K562 (cell line): ENCODE results near the gene LBHD2. TPM values are rescaled to one million over a fixed set of nuclear protein-coding genes. Genes with fewer than 3 reads are reported as not detected.

Experiments
- CAMTA2 ChIP-seq: fragments of 250-450 bp; sonication (Bioruptor Pico); conservative IDR thresholded peaks from 2 replicates; pipeline ENCODE4 v1.5.1; 2022
- KAT8 ChIP-seq: fragments of 450-650 bp; IDR thresholded peaks from 2 replicates; pipeline ENCODE4 v1.6.1; 2016; ENCODE audit warnings: low read depth, mild to moderate bottlenecking
- KLF6 ChIP-seq: fragments of 250-450 bp; sonication (Bioruptor Pico); IDR thresholded peaks from 2 replicates; pipeline ENCODE4 v1.4.0; 2020; ENCODE audit warnings: mild to moderate bottlenecking, moderate library complexity, borderline replicate concordance
- MCM2 ChIP-seq: fragments of 450-650 bp; IDR thresholded peaks from 2 replicates; pipeline ENCODE4 v1.6.1; 2017; ENCODE audit warnings: low read depth, mild to moderate bottlenecking
- NEUROD1 ChIP-seq: fragments of 150-350 bp; IDR thresholded peaks from 2 replicates; pipeline ENCODE4 v1.6.1; 2014; ENCODE audit warnings: borderline replicate concordance, low read length, low read depth; ENCODE audit not compliant: partially characterized antibody
- STAG1 ChIP-seq: sonication (generic); formaldehyde crosslinking; IDR thresholded peaks from 2 replicates; pipeline ENCODE4 v1.5.0; 2020; ENCODE audit warnings: missing genetic modification reagents, borderline replicate concordance
- ZNF232 ChIP-seq: sonication (generic); formaldehyde crosslinking; IDR thresholded peaks from 2 replicates; pipeline ENCODE4 v1.8.0; 2022; ENCODE audit warnings: mild to moderate bottlenecking, missing genetic modification reagents
- ZNF76 ChIP-seq: fragments of 250-450 bp; sonication (Bioruptor Pico); IDR thresholded peaks from 2 replicates; pipeline ENCODE4 v1.4.0; 2020; ENCODE audit warnings: mild to moderate bottlenecking, moderate library complexity, borderline replicate concordance
- polyA plus RNA-seq, 8 experiments: library from polyadenylated mRNA; depleted of rRNA in 4 of 8; stranded (reverse) in 5 of 8; unstranded in 3 of 8; fragments of >200 nt; fragmentation: Nextera tagmentation in 2 of 8; fragmentation: Illumina TruSeq in 1 of 8; extraction: Ambion mirVana in 2 of 8; extraction: Trizol in 1 of 8; gene quantifications; 2 replicates each; pipeline versions ENCODE4 v1.2.1 to v1.2.3, GENCODE V29; 2011 to 2014; ENCODE audit warnings: inconsistent platforms in 1 of 8, missing spikeins in 1 of 8
- total RNA-seq, 7 experiments: library from RNA; depleted of rRNA in 6 of 7; stranded (reverse); fragments of >200 nt in 6 of 7; fragmentation: Illumina TruSeq in 2 of 7; extraction: Trizol in 2 of 7; gene quantifications; 2 replicates each; pipeline versions ENCODE4 v1.2.1 to v1.2.3, GENCODE V29; 2011 to 2021; ENCODE audit warnings: low replicate concordance in 1 of 7
- TF ChIP-seq, protein P1 (sequence below): sonication (generic); formaldehyde crosslinking; IDR thresholded peaks from 2 replicates; pipeline ENCODE4 v1.8.1; 2023; ENCODE audit warnings: mild to moderate bottlenecking, missing genetic modification reagents
- TF ChIP-seq, protein P2 (sequence below): sonication (generic); formaldehyde crosslinking; IDR thresholded peaks from 2 replicates; pipeline ENCODE4 v1.8.0; 2022; ENCODE audit warnings: missing genetic modification reagents, mild to moderate bottlenecking, moderate library complexity, borderline replicate concordance
- TF ChIP-seq, protein P3 (sequence below): fragments of 450-650 bp; IDR thresholded peaks from 2 replicates; pipeline ENCODE4 v1.6.1; 2016; ENCODE audit warnings: missing biosample characterization, missing genetic modification characterization
- TF ChIP-seq, protein P4 (sequence below): fragments of 250-450 bp; sonication (Bioruptor Pico); IDR thresholded peaks from 2 replicates; pipeline ENCODE4 v1.5.0; 2021
- TF ChIP-seq, protein P5 (sequence below), 2 experiments: fragments of 450-650 bp; formaldehyde crosslinking in 1 of 2; IDR thresholded peaks; 2 replicates each; pipeline versions ENCODE4 v1.4.0 to v1.6.1; 2014 to 2020; ENCODE audit warnings: mild to moderate bottlenecking in 2 of 2, borderline replicate concordance in 1 of 2, low read depth in 1 of 2

Gene LBHD2
- total and polyA plus RNA-seq, 9 of the 15 experiments (the other 6 are each of a cell fraction or from before 2014, with no cell fraction given), result not detected

DNA sequence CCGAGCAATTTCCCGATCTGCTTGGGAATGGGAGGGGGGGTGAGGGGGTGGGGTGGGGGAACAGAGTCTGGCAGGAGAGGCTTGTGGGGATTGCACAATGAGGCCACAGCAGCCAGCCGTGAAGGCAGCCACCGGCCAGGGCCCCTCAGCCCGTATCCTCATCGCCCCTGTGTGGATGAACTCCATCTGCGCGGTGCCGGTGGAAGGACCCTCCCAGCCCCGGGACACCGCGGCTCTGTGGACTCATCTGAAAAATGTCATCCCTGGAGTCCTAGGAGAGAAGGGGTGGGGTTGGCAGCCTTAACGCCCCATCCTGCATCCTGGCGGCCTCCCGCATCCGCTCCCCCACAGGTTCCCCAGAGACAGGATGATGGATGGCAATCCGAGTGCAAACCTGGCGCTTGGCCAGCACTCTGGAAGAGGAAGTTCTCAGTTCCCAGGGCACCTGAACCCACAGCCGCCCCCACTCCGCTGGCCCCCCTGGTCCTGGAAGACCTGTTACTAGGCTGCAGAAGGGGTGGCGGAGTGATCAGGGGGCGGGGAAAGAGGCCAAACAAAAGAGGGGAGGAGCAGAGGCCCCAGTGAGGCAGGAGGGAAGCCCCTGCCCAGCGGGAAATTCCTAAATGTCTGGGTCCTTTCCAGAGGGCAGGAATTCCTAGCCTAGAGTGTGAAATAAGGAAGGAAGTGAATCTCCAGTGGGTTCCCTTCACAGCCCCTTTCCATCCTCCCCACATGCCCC is 38.0 kb downstream of the LBHD2 start (continued):
- TF ChIP-seq STAG1 (CRISPR knock-in tag) (no peak), NEUROD1 (no peak), ZNF232 (CRISPR knock-in tag) (no peak), ZNF76 (CRISPR knock-in tag) (no peak), MCM2 (no peak), KLF6 (CRISPR knock-in tag) (no peak), CAMTA2 (no peak), KAT8 (no peak)
- TF ChIP-seq, protein P1, sequence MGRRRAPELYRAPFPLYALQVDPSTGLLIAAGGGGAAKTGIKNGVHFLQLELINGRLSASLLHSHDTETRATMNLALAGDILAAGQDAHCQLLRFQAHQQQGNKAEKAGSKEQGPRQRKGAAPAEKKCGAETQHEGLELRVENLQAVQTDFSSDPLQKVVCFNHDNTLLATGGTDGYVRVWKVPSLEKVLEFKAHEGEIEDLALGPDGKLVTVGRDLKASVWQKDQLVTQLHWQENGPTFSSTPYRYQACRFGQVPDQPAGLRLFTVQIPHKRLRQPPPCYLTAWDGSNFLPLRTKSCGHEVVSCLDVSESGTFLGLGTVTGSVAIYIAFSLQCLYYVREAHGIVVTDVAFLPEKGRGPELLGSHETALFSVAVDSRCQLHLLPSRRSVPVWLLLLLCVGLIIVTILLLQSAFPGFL (CRISPR knock-in tag), result no peak
- TF ChIP-seq, protein P2, sequence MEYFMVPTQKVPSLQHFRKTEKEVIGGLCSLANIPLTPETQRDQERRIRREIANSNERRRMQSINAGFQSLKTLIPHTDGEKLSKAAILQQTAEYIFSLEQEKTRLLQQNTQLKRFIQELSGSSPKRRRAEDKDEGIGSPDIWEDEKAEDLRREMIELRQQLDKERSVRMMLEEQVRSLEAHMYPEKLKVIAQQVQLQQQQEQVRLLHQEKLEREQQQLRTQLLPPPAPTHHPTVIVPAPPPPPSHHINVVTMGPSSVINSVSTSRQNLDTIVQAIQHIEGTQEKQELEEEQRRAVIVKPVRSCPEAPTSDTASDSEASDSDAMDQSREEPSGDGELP (CRISPR knock-in tag), result peak; percentile 58; the same call in 1 of the 2 replicates
- TF ChIP-seq, protein P3, sequence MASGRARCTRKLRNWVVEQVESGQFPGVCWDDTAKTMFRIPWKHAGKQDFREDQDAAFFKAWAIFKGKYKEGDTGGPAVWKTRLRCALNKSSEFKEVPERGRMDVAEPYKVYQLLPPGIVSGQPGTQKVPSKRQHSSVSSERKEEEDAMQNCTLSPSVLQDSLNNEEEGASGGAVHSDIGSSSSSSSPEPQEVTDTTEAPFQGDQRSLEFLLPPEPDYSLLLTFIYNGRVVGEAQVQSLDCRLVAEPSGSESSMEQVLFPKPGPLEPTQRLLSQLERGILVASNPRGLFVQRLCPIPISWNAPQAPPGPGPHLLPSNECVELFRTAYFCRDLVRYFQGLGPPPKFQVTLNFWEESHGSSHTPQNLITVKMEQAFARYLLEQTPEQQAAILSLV, result no peak
- TF ChIP-seq, protein P4, sequence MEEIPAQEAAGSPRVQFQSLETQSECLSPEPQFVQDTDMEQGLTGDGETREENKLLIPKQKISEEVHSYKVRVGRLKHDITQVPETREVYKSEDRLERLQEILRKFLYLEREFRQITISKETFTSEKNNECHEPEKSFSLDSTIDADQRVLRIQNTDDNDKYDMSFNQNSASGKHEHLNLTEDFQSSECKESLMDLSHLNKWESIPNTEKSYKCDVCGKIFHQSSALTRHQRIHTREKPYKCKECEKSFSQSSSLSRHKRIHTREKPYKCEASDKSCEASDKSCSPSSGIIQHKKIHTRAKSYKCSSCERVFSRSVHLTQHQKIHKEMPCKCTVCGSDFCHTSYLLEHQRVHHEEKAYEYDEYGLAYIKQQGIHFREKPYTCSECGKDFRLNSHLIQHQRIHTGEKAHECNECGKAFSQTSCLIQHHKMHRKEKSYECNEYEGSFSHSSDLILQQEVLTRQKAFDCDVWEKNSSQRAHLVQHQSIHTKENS, result no peak
- TF ChIP-seq, protein P5, sequence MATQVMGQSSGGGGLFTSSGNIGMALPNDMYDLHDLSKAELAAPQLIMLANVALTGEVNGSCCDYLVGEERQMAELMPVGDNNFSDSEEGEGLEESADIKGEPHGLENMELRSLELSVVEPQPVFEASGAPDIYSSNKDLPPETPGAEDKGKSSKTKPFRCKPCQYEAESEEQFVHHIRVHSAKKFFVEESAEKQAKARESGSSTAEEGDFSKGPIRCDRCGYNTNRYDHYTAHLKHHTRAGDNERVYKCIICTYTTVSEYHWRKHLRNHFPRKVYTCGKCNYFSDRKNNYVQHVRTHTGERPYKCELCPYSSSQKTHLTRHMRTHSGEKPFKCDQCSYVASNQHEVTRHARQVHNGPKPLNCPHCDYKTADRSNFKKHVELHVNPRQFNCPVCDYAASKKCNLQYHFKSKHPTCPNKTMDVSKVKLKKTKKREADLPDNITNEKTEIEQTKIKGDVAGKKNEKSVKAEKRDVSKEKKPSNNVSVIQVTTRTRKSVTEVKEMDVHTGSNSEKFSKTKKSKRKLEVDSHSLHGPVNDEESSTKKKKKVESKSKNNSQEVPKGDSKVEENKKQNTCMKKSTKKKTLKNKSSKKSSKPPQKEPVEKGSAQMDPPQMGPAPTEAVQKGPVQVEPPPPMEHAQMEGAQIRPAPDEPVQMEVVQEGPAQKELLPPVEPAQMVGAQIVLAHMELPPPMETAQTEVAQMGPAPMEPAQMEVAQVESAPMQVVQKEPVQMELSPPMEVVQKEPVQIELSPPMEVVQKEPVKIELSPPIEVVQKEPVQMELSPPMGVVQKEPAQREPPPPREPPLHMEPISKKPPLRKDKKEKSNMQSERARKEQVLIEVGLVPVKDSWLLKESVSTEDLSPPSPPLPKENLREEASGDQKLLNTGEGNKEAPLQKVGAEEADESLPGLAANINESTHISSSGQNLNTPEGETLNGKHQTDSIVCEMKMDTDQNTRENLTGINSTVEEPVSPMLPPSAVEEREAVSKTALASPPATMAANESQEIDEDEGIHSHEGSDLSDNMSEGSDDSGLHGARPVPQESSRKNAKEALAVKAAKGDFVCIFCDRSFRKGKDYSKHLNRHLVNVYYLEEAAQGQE (IDR thresholded peaks at IDR 0.05; ENCODE audit: borderline replicate concordance), result no peak
- TF ChIP-seq, protein P5 (CRISPR knock-in tag; IDR thresholded peaks at IDR 0.05; ENCODE audit: low read depth), result no peak
